DND-41 (cell line): Measurements from ENCODE around the gene ZNF337.

ENCODE experiments used
- CTCF ChIP-seq: IDR thresholded peaks from 2 replicates; pipeline ENCODE4 v1.5.1; 2012; ENCODE audit warnings: borderline replicate concordance, low read length, moderate library complexity, mild to moderate bottlenecking; ENCODE audit not compliant: poor library complexity, severe bottlenecking; ENCODE audit errors: extremely low read depth
- EZH2 ChIP-seq: IDR thresholded peaks from 3 replicates; pipeline ENCODE4 v1.6.1; 2012; ENCODE audit warnings: borderline replicate concordance, low read depth, mild to moderate bottlenecking, moderate library complexity, low read length, inconsistent platforms; ENCODE audit not compliant: severe bottlenecking

- TF ChIP-seq CTCF: peak; percentile 50
- TF ChIP-seq EZH2: no peak
Measured at GRCh38 chr20:25685276-25686080, 11.2 kb downstream of the ZNF337 start.
